DOHH2 (cell line): ENCODE results near the gene CFL2.

Experiments used
- CTCF ChIP-seq: fragments of 200-600 bp; sonication (generic); IDR thresholded peaks from one replicate; pipeline ENCODE4 v1.5.1; 2014; ENCODE audit warnings: antibody characterized with exemption, mild to moderate bottlenecking, low read depth, low read length; ENCODE audit not compliant: poor library complexity, severe bottlenecking
- EZH2phosphoT487 ChIP-seq: fragments of 200-600 bp; sonication (generic); IDR thresholded peaks from 2 replicates; pipeline ENCODE4 v1.6.1; 2017; ENCODE audit warnings: borderline replicate concordance, mild to moderate bottlenecking, antibody characterized with exemption, low read length, moderate library complexity, mixed read lengths

DNA sequence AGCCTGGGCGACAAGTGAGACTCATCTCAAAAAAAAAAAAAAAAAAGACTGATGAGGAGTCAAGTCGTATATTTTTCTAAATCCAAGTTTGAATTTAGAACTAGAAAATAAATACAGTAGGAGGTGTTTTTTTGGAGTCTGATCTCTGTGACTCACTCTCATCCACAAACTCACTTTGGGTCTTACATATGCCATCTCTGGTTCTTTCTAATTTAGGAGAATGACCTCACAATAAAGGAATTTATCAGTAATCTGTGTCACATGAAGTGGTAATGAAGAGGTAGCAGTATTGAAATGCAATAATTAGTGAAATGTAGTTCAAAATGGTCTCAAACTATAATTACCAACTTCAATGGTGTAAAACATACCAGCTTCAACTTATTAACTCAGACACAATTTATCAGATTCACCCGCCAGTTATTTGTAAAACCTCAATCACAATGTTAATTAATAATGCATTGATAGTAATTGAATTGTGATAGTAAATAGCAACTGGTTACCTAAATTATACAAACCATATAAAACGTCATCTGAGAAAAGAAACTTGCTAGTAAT lies 4.4 kb upstream of the CFL2 start:
- TF ChIP-seq CTCF = no peak
- TF ChIP-seq EZH2phosphoT487 = no peak
